SK-N-SH (cell line): ENCODE data around the gene SMIM28. TPM values are rescaled to one million over a fixed set of nuclear protein-coding genes. Genes with fewer than 3 reads are reported as not detected.

Experiments used
- CTCF ChIA-PET: fragments of 300-600, 350-600 bp; formaldehyde crosslinking; extraction: SDS; loops from one replicate; lab custom pipeline; 2021; lab: Yijun Ruan, JAX
- POLR2A ChIA-PET: fragments of 350-600 bp; sonication (Branson Sonifier 250); formaldehyde crosslinking; extraction: SDS; loops from one replicate; lab custom pipeline; 2020; ENCODE audit warnings: antibody characterized with exemption, inconsistent platforms; lab: Yijun Ruan, JAX
- DNase-seq: peaks from one replicate; pipeline ENCODE4 v3.0.0; 2012
- H2AFZ ChIP-seq: fragments of 200-600 bp; sonication (generic); 2 replicates; pipeline ENCODE4 v1.8.1; 2016; ENCODE audit warnings: antibody characterized with exemption, mild to moderate bottlenecking, low read depth
- H3F3A ChIP-seq: fragments of 200-600 bp; sonication (generic); replicated peaks from 2 replicates; pipeline ENCODE3; 2016; ENCODE audit warnings: antibody characterized with exemption, mild to moderate bottlenecking; ENCODE audit not compliant: insufficient read depth
- H3K27ac ChIP-seq, 2 experiments: fragments of 200-500 bp in 1 of 2; fragments of 200-600 bp in 1 of 2; sonication (Bioruptor generic) in 1 of 2; sonication (generic), shearing (Covaris generic) in 1 of 2; 2 replicates each; pipeline versions ENCODE4 v1.5.1 to v1.6.1; 2014 to 2016; ENCODE audit warnings: low read depth in 2 of 2, inconsistent platforms in 1 of 2, low read length in 1 of 2, mild to moderate bottlenecking in 1 of 2, mixed read lengths in 1 of 2
- H3K27me3 ChIP-seq: fragments of 200-600 bp; sonication (generic), shearing (Covaris generic); 2 replicates; pipeline ENCODE4 v1.6.1; 2016; ENCODE audit warnings: mixed run types; ENCODE audit not compliant: insufficient read depth
- H3K36me3 ChIP-seq, 2 experiments: fragments of 200-500 bp in 1 of 2; fragments of 200-600 bp in 1 of 2; sonication (Bioruptor generic) in 1 of 2; sonication (generic) in 1 of 2; replicated peaks in 1 of 2; 2 replicates each; pipeline versions ENCODE3 to v1.5.1; 2014 to 2016; ENCODE audit warnings: low read length in 1 of 2, mild to moderate bottlenecking in 1 of 2; ENCODE audit not compliant: insufficient read depth in 2 of 2, control insufficient read depth in 1 of 2
- H3K4me1 ChIP-seq, 2 experiments: fragments of 200-500 bp in 1 of 2; fragments of 200-600 bp in 1 of 2; sonication (Bioruptor generic) in 1 of 2; sonication (generic), shearing (Covaris generic) in 1 of 2; 2 replicates each; pipeline versions ENCODE4 v1.5.1 to v1.6.1; 2014 to 2016; ENCODE audit warnings: low read depth in 1 of 2, low read length in 1 of 2, mixed run types in 1 of 2; ENCODE audit not compliant: insufficient read depth in 2 of 2, control insufficient read depth in 1 of 2
- H3K4me2 ChIP-seq: fragments of 200-600 bp; sonication (generic), shearing (Covaris generic); 2 replicates; pipeline ENCODE4 v1.6.1; 2017; ENCODE audit warnings: mixed run types
- H3K4me3 ChIP-seq, 2 experiments: fragments of 200-500 bp in 1 of 2; fragments of 200-600 bp in 1 of 2; sonication (Bioruptor generic) in 1 of 2; sonication (generic), shearing (Covaris generic) in 1 of 2; 2 replicates each; pipeline versions ENCODE4 v1.5.1 to v1.8.1; 2014 to 2016; ENCODE audit warnings: low read depth in 2 of 2, inconsistent platforms in 1 of 2, low read length in 1 of 2, mild to moderate bottlenecking in 1 of 2, mixed read lengths in 1 of 2, moderate library complexity in 1 of 2
- H3K79me2 ChIP-seq: fragments of 200-600 bp; sonication (generic); 2 replicates; pipeline ENCODE4 v1.8.1; 2017; ENCODE audit warnings: mild to moderate bottlenecking; ENCODE audit not compliant: insufficient read depth
- H3K9ac ChIP-seq: fragments of 200-600 bp; sonication (generic); 2 replicates; pipeline ENCODE4 v1.6.1; 2017; ENCODE audit warnings: mixed run types
- H3K9me2 ChIP-seq: fragments of 200-600 bp; sonication (generic); 2 replicates; pipeline ENCODE4 v1.6.1; 2017; ENCODE audit warnings: mixed run types
- H3K9me3 ChIP-seq: fragments of 200-600 bp; sonication (generic); 2 replicates; pipeline ENCODE4 v1.6.1; 2017; ENCODE audit warnings: mixed run types, mild to moderate bottlenecking, moderate library complexity
- H4K20me1 ChIP-seq: fragments of 200-600 bp; sonication (generic); 2 replicates; pipeline ENCODE4 v1.6.1; 2017; ENCODE audit warnings: mild to moderate bottlenecking, mixed run types; ENCODE audit not compliant: insufficient read depth
- ELF1 ChIP-seq: IDR thresholded peaks from 2 replicates; pipeline ENCODE4 v1.4.0; 2012
- FOSL2 ChIP-seq: IDR thresholded peaks from 2 replicates; pipeline ENCODE4 v1.4.0; 2012; ENCODE audit warnings: low read depth, mild to moderate bottlenecking, moderate library complexity, borderline replicate concordance
- FOXM1 ChIP-seq: IDR thresholded peaks from 2 replicates; pipeline ENCODE4 v1.4.0; 2012; ENCODE audit warnings: low read depth, mild to moderate bottlenecking
- GATA2 ChIP-seq: sonication (generic); formaldehyde crosslinking; IDR thresholded peaks from 2 replicates; pipeline ENCODE4 v1.5.0; 2020; ENCODE audit warnings: mild to moderate bottlenecking, missing genetic modification reagents
- IRF3 ChIP-seq: fragments of 150-350 bp; IDR thresholded peaks from 2 replicates; pipeline ENCODE4 v1.6.1; 2016; ENCODE audit warnings: mild to moderate bottlenecking, low read depth, low read length
- NFIC ChIP-seq: IDR thresholded peaks from 2 replicates; pipeline ENCODE4 v1.4.0; 2012; ENCODE audit warnings: borderline replicate concordance
- RCOR1 ChIP-seq: fragments of 150-350 bp; IDR thresholded peaks from 2 replicates; pipeline ENCODE4 v1.6.1; 2017; ENCODE audit warnings: antibody characterized with exemption, low read length
- REST ChIP-seq: IDR thresholded peaks from 2 replicates; pipeline ENCODE4 v1.6.1; 2012; ENCODE audit warnings: mild to moderate bottlenecking, low read depth, low read length, moderate library complexity
- WGBS: methylation state at CpG from one replicate; pipeline ENCODE4 v1.1.6; 2017; ENCODE audit warnings: low lambda C conversion rate; 5-methylcytosine and 5-hydroxymethylcytosine counted together
- polyA plus RNA-seq, 3 experiments: library from polyadenylated mRNA; depleted of rRNA; stranded (reverse); fragments of >200 nt; gene quantifications; 2 replicates each; pipeline ENCODE4 v1.2.3, GENCODE V29; 2012
- TF ChIP-seq, protein P1 (sequence below): fragments of 200-600 bp; sonication (generic); IDR thresholded peaks from 2 replicates; pipeline ENCODE4 v1.6.1; 2017; ENCODE audit warnings: antibody characterized with exemption, mild to moderate bottlenecking, moderate library complexity
- TF ChIP-seq, protein P2 (sequence below): IDR thresholded peaks from 2 replicates; pipeline ENCODE4 v1.4.0; 2012; ENCODE audit warnings: low read depth, borderline replicate concordance

The SMIM28 gene
- polyA plus RNA-seq, 1 of the 3 experiments (the other 2 are of a cell fraction), result not detected

DNA sequence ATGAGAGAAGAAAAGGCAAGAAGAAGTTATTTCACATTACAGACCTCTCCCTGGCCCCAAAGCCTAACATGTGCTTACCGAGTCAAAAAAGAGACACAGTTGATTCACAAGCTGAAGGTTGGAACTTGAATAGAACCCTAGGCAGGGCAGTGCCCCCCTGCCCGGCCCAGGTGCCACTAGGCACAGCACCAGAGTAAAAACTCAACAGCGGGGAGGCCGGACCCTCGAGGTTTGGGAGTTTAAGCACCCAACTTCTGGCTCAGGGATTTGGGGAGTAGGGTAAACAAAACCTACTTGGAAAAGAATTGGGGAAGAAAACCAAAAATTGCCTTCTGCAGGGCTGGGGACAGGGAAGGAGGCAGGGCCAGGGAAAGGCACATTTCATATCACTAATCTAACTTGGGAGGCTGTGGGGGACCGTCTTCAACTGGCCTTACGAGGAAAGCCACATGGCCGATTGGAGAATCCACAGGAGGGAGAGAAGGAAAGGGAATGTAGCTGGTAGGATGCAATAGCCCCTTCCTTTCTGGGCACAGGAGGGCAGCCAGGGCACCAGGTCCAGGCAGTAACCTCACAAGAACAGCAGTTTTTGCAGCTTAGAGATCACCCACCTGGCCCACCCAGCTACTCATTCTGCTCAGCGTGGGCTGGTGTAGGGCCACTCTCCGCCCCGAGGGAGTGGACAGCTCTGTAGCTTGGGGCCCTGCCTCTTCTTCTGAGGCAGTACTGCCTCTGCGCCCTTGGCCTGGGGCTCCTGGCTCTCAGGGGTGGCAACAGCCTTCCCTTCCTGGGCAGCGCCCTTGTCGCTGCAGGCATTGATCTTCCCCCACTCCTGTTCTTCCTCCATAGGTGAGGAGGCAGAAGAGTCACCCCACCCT is 24.5 kb downstream of the SMIM28 start:
- Histone ChIP-seq H3K9me3 (no peaks in the 10 kb centered on the region), H4K20me1 (no peaks in the 10 kb centered on the region), H3K9me2 (no peaks in the 10 kb centered on the region), H2AFZ (no peak overlapping the region), H3K4me3 (no peak overlapping the region), H3K27me3 (no peaks in the 10 kb centered on the region), H3K4me1 (peaks cover 0 to 8% of the 10 kb centered on the region in 2 experiments; a peak in 1 of 4 replicates), H3F3A (peaks cover 5% of the 10 kb centered on the region), H3K4me2 (no peak overlapping the region), H3K36me3 (peaks cover 0 to 8% of the 10 kb centered on the region in 2 experiments), H3K9ac (no peak overlapping the region), H3K27ac (no peak overlapping the region), H3K79me2 (no peaks in the 10 kb centered on the region)
- WGBS, result 89% methylated on average over 10 of the region's 14 CpGs
- ChIA-PET CTCF (interaction anchor here (1.0 to 2.2 kb wide), 3 partner anchors 18 to 286 kb away, joined by 3 to 6 read pairs (median 5); no protein-coding TSS in a partner anchor), POLR2A (no interaction called here)
- no peak for TF ChIP-seq NFIC
- no peak for TF ChIP-seq GATA2 (CRISPR knock-in tag)
- no peak for TF ChIP-seq ELF1
- TF ChIP-seq FOSL2, result no peak
- TF ChIP-seq, protein P1, sequence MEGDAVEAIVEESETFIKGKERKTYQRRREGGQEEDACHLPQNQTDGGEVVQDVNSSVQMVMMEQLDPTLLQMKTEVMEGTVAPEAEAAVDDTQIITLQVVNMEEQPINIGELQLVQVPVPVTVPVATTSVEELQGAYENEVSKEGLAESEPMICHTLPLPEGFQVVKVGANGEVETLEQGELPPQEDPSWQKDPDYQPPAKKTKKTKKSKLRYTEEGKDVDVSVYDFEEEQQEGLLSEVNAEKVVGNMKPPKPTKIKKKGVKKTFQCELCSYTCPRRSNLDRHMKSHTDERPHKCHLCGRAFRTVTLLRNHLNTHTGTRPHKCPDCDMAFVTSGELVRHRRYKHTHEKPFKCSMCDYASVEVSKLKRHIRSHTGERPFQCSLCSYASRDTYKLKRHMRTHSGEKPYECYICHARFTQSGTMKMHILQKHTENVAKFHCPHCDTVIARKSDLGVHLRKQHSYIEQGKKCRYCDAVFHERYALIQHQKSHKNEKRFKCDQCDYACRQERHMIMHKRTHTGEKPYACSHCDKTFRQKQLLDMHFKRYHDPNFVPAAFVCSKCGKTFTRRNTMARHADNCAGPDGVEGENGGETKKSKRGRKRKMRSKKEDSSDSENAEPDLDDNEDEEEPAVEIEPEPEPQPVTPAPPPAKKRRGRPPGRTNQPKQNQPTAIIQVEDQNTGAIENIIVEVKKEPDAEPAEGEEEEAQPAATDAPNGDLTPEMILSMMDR, result no peak
- TF ChIP-seq RCOR1, result no peak
- no peak for TF ChIP-seq FOXM1
- DNase-seq, result no peak

DNA sequence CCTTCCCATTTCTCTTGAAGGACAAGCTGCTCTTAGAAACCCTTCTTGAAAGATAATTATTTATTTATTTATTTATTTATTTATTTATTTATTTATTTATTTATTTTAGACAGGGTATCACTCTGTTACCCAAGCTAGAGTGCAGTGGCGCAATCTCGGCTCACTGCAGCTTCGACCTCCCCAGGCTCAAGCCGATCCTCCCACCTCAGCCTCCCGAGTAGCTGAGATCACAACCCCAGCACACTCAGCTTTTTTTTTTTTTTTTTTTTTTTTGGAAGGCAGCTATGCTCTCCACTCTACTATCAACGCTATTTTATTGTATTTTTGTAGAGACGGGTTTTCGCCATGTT is 25.1 kb downstream of the SMIM28 start:
- Histone ChIP-seq H3K27me3 (no peaks in the 10 kb centered on the region), H2AFZ (no peak overlapping the region), H3K27ac (no peak overlapping the region), H3K36me3 (peaks cover 0 to 8% of the 10 kb centered on the region in 2 experiments), H3F3A (peaks cover 5% of the 10 kb centered on the region), H3K79me2 (no peaks in the 10 kb centered on the region), H3K4me2 (no peak overlapping the region), H3K9ac (no peak overlapping the region), H3K9me3 (no peaks in the 10 kb centered on the region), H3K4me1 (peaks cover 0 to 8% of the 10 kb centered on the region in 2 experiments; a peak in 1 of 4 replicates), H3K4me3 (no peak overlapping the region; a peak in 1 of 4 replicates), H4K20me1 (no peaks in the 10 kb centered on the region), H3K9me2 (no peaks in the 10 kb centered on the region)
- 88% methylated on average over 8 of the region's 8 CpGs for WGBS
- ChIA-PET CTCF (interaction anchor here (0.5 to 2.2 kb wide), 6 partner anchors 8 to 287 kb away, joined by 3 to 14 read pairs (median 6); no protein-coding TSS in a partner anchor), POLR2A (no interaction called here)
- no peak for TF ChIP-seq IRF3
- TF ChIP-seq, protein P2, sequence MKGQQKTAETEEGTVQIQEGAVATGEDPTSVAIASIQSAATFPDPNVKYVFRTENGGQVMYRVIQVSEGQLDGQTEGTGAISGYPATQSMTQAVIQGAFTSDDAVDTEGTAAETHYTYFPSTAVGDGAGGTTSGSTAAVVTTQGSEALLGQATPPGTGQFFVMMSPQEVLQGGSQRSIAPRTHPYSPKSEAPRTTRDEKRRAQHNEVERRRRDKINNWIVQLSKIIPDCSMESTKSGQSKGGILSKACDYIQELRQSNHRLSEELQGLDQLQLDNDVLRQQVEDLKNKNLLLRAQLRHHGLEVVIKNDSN, result no peak
- TF ChIP-seq REST, result no peak
- no peak for DNase-seq
